HG02642 (cell line): ENCODE measurements around the gene NKX2-8.

Experiments used
- ATAC-seq: cut with Tn5 transposase; IDR thresholded peaks from one replicate; pipeline ENCODE4 v1.9.1; 2021; ENCODE audit warnings: mild to moderate bottlenecking; ENCODE audit not compliant: unreplicated experiment, poor library complexity

NKX2-8 gene

GRCh38 chr14:36582011-36582873 lies at the start of gene NKX2-8:
Gene NKX2-8 (minus strand): TSS chr14:36582614. CDS start chr14:36582389, 225 bp downstream.
- no peak for ATAC-seq

DNA sequence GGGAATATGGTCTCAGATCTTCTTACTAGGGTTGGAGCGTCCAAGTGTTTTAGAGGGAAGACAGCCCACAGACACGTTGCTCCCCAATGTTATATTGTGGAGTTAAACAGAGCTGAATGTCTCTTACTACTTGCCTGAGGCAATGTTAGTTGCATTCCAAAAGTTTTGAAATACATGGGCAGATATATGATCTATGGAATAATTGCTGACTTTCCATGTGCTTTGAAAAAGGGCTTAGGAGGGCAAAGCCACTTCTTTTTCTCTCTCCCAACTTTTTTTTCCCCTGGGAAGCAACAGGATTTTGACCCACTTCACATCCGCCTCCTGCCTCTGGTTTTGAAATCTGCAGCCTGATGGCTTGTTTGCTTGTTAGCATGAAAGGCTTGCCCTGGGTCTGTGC lies 45.6 kb upstream of the NKX2-8 start:
- no peak for ATAC-seq

GRCh38 chr14:36626151-36626550 lies 43.7 kb upstream of the NKX2-8 start:
- no peak for ATAC-seq

GRCh38 chr14:36625436-36625835 lies 43.0 kb upstream of the NKX2-8 start:
- no peak for ATAC-seq

DNA sequence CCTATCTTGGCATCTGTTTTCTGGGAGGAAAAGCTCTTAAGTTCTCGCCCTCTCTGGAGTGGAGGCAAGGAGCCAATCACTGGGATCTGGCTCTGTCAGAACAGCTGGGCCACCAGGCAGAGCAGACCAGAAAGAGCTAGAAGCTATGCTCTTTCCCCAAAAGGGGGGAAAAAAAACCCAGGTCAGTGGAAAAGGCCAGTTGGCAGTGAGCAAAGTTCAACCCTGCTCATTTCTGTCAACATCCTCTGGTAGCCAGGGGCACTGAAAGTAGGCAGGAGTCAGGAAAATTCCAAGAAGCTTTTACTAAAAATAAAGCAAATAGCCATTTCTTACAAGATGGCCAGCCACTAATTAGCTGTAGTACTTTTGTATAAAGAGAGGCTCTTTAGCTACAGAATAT lies 42.6 kb upstream of the NKX2-8 start:
- ATAC-seq = no peak

- ATAC-seq = no peak
Measured at GRCh38 chr14:36619853-36620252, 37.4 kb upstream of the NKX2-8 start.

DNA sequence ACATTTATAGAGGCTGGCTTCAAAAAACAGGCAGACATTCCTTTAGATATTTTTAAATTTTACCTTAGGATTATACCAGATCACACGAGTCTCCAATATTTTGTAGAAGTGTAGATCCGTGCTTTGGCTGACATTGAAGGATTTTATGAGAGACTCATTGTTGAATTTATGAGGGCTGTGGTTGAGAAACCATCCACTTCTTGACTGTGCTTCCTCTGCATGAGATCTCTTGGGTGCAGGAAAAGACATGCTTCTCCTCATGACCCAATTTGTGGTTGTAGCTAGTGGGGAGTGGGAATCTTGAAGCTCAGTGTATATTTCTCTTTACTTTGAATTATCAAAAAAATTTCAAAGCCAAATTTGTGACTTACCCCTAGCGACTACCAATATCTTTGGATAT lies 36.7 kb upstream of the NKX2-8 start:
- no peak for ATAC-seq

DNA sequence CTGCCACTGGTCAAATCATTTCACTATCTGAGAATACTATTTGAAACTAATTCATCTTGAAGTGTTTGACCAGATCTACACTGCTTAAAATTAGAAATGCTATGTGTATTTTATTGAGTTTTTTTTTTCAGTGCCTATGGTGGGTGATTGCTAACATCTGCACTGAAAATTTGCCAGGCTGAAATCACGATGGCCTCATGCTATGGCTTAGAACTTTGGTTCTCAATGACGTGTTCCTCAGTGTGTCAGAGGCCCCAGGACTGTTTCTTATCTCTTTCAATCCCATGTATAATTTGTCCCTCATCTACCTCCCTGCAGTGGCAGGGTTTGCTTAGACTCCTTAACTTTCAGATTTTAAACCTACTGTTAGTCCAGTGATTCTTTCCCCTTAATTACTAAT lies 36.2 kb upstream of the NKX2-8 start:
- no peak for ATAC-seq

DNA sequence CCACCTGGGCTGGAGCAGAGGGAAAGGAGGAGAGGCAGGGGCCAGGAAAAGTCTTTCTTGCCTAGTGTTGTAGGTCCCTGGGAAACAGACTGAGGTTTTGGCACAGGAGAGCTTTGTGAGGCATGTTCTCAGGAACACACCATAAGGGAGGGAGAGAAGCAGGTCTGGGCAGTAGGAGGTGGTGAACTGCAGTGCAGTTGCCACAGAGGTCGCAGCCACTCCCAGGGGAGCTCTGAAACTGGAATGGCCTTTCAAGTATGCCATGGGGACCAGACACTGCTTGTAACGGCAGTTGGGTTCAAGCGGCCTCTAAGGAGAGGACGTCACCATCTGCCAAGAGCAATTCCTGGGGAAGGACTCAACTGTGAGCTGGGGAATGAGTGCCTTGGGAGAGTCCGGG lies 35.4 kb upstream of the NKX2-8 start:
- no peak for ATAC-seq

DNA sequence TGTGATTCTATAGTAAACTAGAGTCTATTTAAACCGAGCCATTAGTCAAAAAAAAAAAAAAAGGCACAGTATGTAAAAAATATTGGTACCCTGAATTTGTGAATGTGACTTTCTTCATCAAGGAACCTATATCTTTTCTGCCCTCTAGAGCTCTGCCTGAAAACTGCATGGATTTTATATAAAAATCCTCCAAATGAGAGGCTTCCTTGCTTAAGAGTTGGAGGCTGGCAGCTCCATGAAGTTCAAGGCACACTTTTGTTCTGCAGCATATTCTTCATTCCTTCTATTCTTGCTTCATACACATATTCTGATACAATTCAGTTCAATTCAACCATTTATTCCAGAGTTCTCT lies 23.1 kb upstream of the NKX2-8 start:
- ATAC-seq = no peak

GRCh38 chr14:36604757-36605505 lies 22.5 kb upstream of the NKX2-8 start:
- peak; percentile 80 for ATAC-seq

- no peak for ATAC-seq
Measured at GRCh38 chr14:36600431-36600830, 18.0 kb upstream of the NKX2-8 start.

- no peak for ATAC-seq
Measured at GRCh38 chr14:36591482-36591881, 9.1 kb upstream of the NKX2-8 start.

GRCh38 chr14:36588788-36589187 lies 6.4 kb upstream of the NKX2-8 start:
- ATAC-seq = no peak

DNA sequence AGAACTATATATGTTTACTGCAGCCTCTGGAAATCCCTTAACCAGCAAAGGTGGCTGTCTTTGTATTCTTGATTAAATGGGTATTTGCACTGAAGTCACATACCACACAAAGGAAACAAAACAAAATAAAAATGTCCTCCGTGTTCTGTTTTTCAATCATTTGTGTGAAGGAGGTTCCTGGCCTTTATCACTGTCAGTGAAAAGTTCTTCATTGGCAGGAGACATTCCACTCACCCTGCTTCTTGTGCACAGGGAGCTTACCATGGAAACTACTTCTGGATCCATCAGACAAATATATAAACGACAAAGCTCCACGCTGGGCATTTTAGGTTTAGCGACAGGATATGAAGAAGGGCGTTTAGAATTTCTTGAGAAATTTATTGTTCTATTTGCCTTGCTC lies 5.7 kb upstream of the NKX2-8 start:
- ATAC-seq = no peak

DNA sequence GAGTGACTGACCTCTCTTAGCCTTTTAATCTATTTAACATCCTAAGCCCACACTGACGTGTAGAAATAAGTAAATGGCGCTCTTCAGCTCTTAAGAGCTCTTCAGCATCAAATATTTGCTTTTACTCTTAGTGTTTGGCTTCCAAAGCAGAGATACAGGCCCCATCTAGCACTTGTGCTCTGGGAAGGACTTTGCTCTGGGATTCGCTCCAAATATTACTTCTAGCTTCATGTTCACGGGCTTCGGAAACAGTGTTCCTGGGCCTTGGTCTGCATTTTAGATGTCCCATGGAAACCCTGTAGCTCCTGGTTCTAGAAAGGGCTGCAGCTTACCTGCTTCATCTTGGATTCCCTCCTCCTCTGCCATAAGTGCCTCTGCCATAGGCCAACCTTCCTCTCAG lies 2.7 kb upstream of the NKX2-8 start:
- no peak for ATAC-seq

- ATAC-seq = no peak
Measured at GRCh38 chr14:36583893-36584811, 1.7 kb upstream of the NKX2-8 start.

GRCh38 chr14:36583242-36583892 lies 953 bp upstream of the NKX2-8 start:
- ATAC-seq = no peak

DNA sequence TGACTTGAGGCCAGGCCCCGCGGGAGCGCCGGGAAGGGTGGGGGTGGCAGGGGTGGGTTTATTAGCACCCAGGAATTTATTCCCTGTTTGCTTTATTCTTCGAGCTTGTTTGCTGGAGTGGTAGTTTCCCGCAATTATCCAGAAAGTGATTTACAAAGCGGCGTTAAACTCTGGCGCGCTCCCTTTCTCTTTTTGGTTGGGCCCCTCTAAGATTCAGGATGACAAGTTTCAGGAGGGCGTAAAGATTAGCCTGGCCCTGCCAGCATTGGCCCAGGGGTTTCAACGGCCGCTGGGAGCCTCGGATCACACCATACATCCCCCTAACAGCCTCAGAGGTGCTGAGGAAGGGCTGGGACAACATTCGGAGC lies 444 bp upstream of the NKX2-8 start:
- no peak for ATAC-seq
